HCT116 (cell line): Measurements from ENCODE around the gene GGA2. TPM values are rescaled to one million over a fixed set of nuclear protein-coding genes. Genes with fewer than 3 reads are reported as not detected.

Experiments used
- ATAC-seq: fragments of 200-7000 bp; cut with Tn5 transposase; 2 replicates; pipeline ENCODE4 v1.9.1; 2020; ENCODE audit warnings: mild to moderate bottlenecking, moderate library complexity
- BruUV-seq: library from RNA; stranded (reverse); fragments of 400-500 nt; replicated peaks from 2 replicates; lab custom pipeline; 2021; lab: Mats Ljungman, UMichigan
- CTCF ChIA-PET: fragments of 300-600 bp; sonication (Branson Sonifier 250); formaldehyde crosslinking; loops from one replicate; lab custom pipeline; 2021; ENCODE audit warnings: antibody characterized with exemption; lab: Charles Lee
- POLR2A ChIA-PET: fragments of 300-600, 350-600 bp; sonication (Branson Sonifier 250); formaldehyde crosslinking; loops from one replicate; lab custom pipeline; 2021; ENCODE audit warnings: antibody characterized with exemption; lab: Charles Lee
- RAD21 ChIA-PET, 2 experiments: fragments of 300-600 bp; sonication (Branson Sonifier 250); formaldehyde crosslinking; loops; one replicate each; lab custom pipeline; 2023; ENCODE audit warnings: low total read pairs in 2 of 2; ENCODE audit not compliant: uncharacterized antibody in 2 of 2, unreplicated experiment in 2 of 2, low non-redundant PET in 1 of 2; lab: Charles Lee
- DNase-seq: peaks from one replicate; pipeline ENCODE4 v3.0.0-alpha.2; 2010; ENCODE audit warnings: low read depth, low spot score
- H2AFZ ChIP-seq: fragments of 200-600 bp; shearing (Covaris generic), sonication (generic); 2 replicates; pipeline ENCODE4 v1.6.1; 2017; ENCODE audit warnings: low read depth, mixed run types, mixed read lengths, antibody characterized with exemption, low read length; ENCODE audit not compliant: poor library complexity, severe bottlenecking
- H3K27ac ChIP-seq: 2 replicates; pipeline ENCODE4 v1.5.1; 2012; ENCODE audit warnings: low read depth, low read length
- H3K27me3 ChIP-seq: fragments of 200-600 bp; sonication (generic); 2 replicates; pipeline ENCODE4 v1.6.1; 2016; ENCODE audit warnings: mixed run types, low read length, mixed read lengths; ENCODE audit not compliant: insufficient read depth
- H3K36me3 ChIP-seq, 2 experiments: fragments of 200-500 bp in 1 of 2; fragments of 200-600 bp in 1 of 2; sonication (Bioruptor generic) in 1 of 2; sonication (generic) in 1 of 2; 2 replicates each; pipeline versions ENCODE4 v1.5.1 to v1.6.1; 2014 to 2016; ENCODE audit warnings: low read length in 2 of 2, inconsistent platforms in 1 of 2, mixed read lengths in 1 of 2, mixed run types in 1 of 2; ENCODE audit not compliant: insufficient read depth in 2 of 2, control insufficient read depth in 1 of 2
- H3K4me1 ChIP-seq, 2 experiments: fragments of 200-600 bp in 1 of 2; sonication (generic) in 1 of 2; 2 replicates each; pipeline versions ENCODE4 v1.5.1 to v1.6.1; 2012 to 2017; ENCODE audit warnings: low read length in 2 of 2, inconsistent platforms in 1 of 2, mild to moderate bottlenecking in 1 of 2, mixed read lengths in 1 of 2, mixed run types in 1 of 2, moderate library complexity in 1 of 2; ENCODE audit not compliant: insufficient read depth in 2 of 2, control insufficient read depth in 1 of 2
- H3K4me2 ChIP-seq: fragments of 200-600 bp; sonication (generic); 2 replicates; pipeline ENCODE4 v1.6.1; 2017; ENCODE audit warnings: mixed run types, low read length, mixed read lengths
- H3K4me3 ChIP-seq, 2 experiments: fragments of 200-600 bp in 1 of 2; sonication (generic) in 1 of 2; replicated peaks in 1 of 2; 2 replicates each; pipeline ENCODE4 v1.5.1; 2011 to 2016; ENCODE audit warnings: low read length in 2 of 2, control low read depth in 1 of 2, low read depth in 1 of 2, mild to moderate bottlenecking in 1 of 2, mixed read lengths in 1 of 2, mixed run types in 1 of 2
- H3K79me2 ChIP-seq: fragments of 200-600 bp; sonication (generic); 2 replicates; pipeline ENCODE4 v1.6.1; 2017; ENCODE audit warnings: mild to moderate bottlenecking, mixed run types, low read length, moderate library complexity, mixed read lengths; ENCODE audit not compliant: insufficient read depth
- H3K9ac ChIP-seq: fragments of 200-600 bp; sonication (generic); 2 replicates; pipeline ENCODE4 v1.6.1; 2016; ENCODE audit warnings: low read length, mixed read lengths
- H3K9me2 ChIP-seq: fragments of 200-600 bp; sonication (generic), shearing (Covaris generic); 2 replicates; pipeline ENCODE4 v1.6.1; 2017; ENCODE audit warnings: mixed run types, mild to moderate bottlenecking, moderate library complexity; ENCODE audit not compliant: insufficient read depth
- H3K9me3 ChIP-seq, 2 experiments: fragments of 200-500 bp in 1 of 2; fragments of 200-600 bp in 1 of 2; sonication (Bioruptor generic) in 1 of 2; sonication (generic) in 1 of 2; 2 replicates each; pipeline ENCODE4 v1.6.1; 2014 to 2017; ENCODE audit warnings: low read length in 2 of 2, mixed read lengths in 2 of 2, inconsistent platforms in 1 of 2, low read depth in 1 of 2, mild to moderate bottlenecking in 1 of 2, mixed run types in 1 of 2, moderate library complexity in 1 of 2; ENCODE audit not compliant: control insufficient read depth in 1 of 2, insufficient read depth in 1 of 2
- H4K20me1 ChIP-seq: fragments of 200-600 bp; sonication (generic), shearing (Covaris generic); 2 replicates; pipeline ENCODE4 v1.6.1; 2017; ENCODE audit warnings: mixed run types, mild to moderate bottlenecking, moderate library complexity; ENCODE audit not compliant: insufficient read depth
- CEBPB ChIP-seq: IDR thresholded peaks from 2 replicates; pipeline ENCODE4 v1.6.1; 2012; ENCODE audit warnings: low read depth
- ELF1 ChIP-seq: IDR thresholded peaks from 2 replicates; pipeline ENCODE4 v1.6.1; 2012; ENCODE audit warnings: low read depth, borderline replicate concordance
- EZH2 ChIP-seq: fragments of 200-600 bp; sonication (generic); IDR thresholded peaks from 2 replicates; pipeline ENCODE4 v1.6.1; 2017; ENCODE audit warnings: antibody characterized with exemption, mixed run types
- EZH2phosphoT487 ChIP-seq: fragments of 200-600 bp; IDR thresholded peaks from 2 replicates; pipeline ENCODE4 v1.6.1; 2018; ENCODE audit warnings: antibody characterized with exemption, borderline replicate concordance
- FOSL1 ChIP-seq: IDR thresholded peaks from 2 replicates; pipeline ENCODE4 v1.6.1; 2012; ENCODE audit warnings: low read depth
- JUND ChIP-seq: IDR thresholded peaks from 2 replicates; pipeline ENCODE4 v1.6.1; 2012
- POLR2AphosphoS5 ChIP-seq: IDR thresholded peaks from 2 replicates; pipeline ENCODE4 v1.6.1; 2011; ENCODE audit warnings: mild to moderate bottlenecking, low read depth, low read length, moderate library complexity
- SIN3A ChIP-seq: IDR thresholded peaks from 2 replicates; pipeline ENCODE4 v1.6.1; 2012; ENCODE audit warnings: low read depth
- TCF7L2 ChIP-seq: IDR thresholded peaks from 2 replicates; pipeline ENCODE4 v1.7.0; 2011; ENCODE audit warnings: borderline replicate concordance, inconsistent platforms; ENCODE audit not compliant: insufficient read depth, insufficient read length; ENCODE audit errors: extremely low read depth
- YY1 ChIP-seq: IDR thresholded peaks from 2 replicates; pipeline ENCODE4 v1.6.1; 2011; ENCODE audit warnings: low read length, low read depth, moderate library complexity, mild to moderate bottlenecking; ENCODE audit not compliant: insufficient replicate concordance; ENCODE audit errors: extremely low read depth
- ZBTB33 ChIP-seq: IDR thresholded peaks from 2 replicates; pipeline ENCODE4 v1.6.1; 2011; ENCODE audit warnings: mild to moderate bottlenecking, low read length, moderate library complexity; ENCODE audit not compliant: insufficient replicate concordance; ENCODE audit errors: extremely low read depth
- ZFX ChIP-seq: fragments of 450-650 bp; IDR thresholded peaks from 2 replicates; pipeline ENCODE4 v1.6.1; 2017
- ZNF274 ChIP-seq: fragments of 200-500 bp; sonication (Bioruptor generic); IDR thresholded peaks from 2 replicates; pipeline ENCODE4 v1.6.1; 2014; ENCODE audit warnings: mild to moderate bottlenecking, low read depth, low read length, inconsistent platforms
- intact Hi-C: fragments of 100-400 bp; cut with micrococcal nuclease; formaldehyde crosslinking; loops from 2 replicates; pipeline ENCODE4 v1.10.0; 2022
- total RNA-seq: library from RNA; stranded (reverse); gene quantifications from one replicate; pipeline ENCODE4 v1.2.1, GENCODE V29; 2021; ENCODE audit not compliant: unreplicated experiment
- TF ChIP-seq, protein P1 (sequence below): IDR thresholded peaks from 2 replicates; pipeline ENCODE4 v1.6.1; 2012
- TF ChIP-seq, protein P2 (sequence below), 3 experiments: fragments of 200-600 bp in 1 of 3; sonication (generic) in 1 of 3; IDR thresholded peaks in 2 of 3; conservative IDR thresholded peaks in 1 of 3; 2 replicates each; pipeline ENCODE4 v1.5.1; 2012 to 2017; ENCODE audit warnings: low read depth in 2 of 3, low read length in 2 of 3, antibody characterized with exemption in 1 of 3, borderline replicate concordance in 1 of 3, control low read depth in 1 of 3, mild to moderate bottlenecking in 1 of 3, mixed read lengths in 1 of 3, mixed run types in 1 of 3, moderate library complexity in 1 of 3; ENCODE audit not compliant: insufficient read depth in 1 of 3

The GGA2 gene
- total RNA-seq, 1 experiment from 2014 or later: 68.3 TPM

DNA sequence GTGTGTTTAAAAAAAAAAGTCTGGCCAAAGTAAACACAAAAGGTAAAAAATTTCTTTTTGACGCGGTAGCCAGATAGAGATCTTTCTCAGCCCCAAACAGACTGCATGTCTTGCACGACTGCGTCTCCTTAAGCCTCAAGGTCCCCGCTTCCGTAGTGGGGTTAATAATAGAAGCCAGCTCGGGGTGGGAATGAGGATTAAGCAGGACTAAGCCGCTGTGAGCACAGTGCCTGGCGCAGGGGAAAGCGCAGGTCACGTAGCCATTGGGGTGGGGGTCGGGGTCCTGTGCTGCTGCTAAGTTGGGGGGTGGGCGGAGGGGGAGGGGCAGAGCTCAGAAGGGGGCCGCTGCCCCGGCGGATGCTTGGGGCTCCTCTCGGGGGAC, 521 bp downstream of the GGA2 start:
- Histone ChIP-seq H3K36me3 (no peaks in the 10 kb centered on the region; a peak in 1 of 4 replicates), H3K27ac (peak overlapping the region; percentile 76; the same call in 1 of the 2 replicates), H3K9me3 (no peaks in the 10 kb centered on the region), H3K4me3 (peak overlapping the region; percentile 64 to 78), H4K20me1 (peaks cover 18% of the 10 kb centered on the region; the same call in 1 of the 2 replicates), H3K4me2 (peak overlapping the region; percentile 78), H3K4me1 (peaks cover 12 to 44% of the 10 kb centered on the region in 2 experiments), H3K79me2 (peaks cover 51% of the 10 kb centered on the region), H2AFZ (no peak overlapping the region), H3K9ac (peak overlapping the region; percentile 80)
- RAD21 ChIA-PET: no interaction called here
- POLR2A ChIA-PET: no interaction called here
- peak; percentile 11 for ATAC-seq
- no TSS peak for BruUV-seq
- DNase-seq: no peak
- CTCF ChIA-PET: no interaction called here
- intact Hi-C loops: no loop called here
- TF ChIP-seq YY1 (no peak), FOSL1 (no peak), ZBTB33 (no peak), POLR2AphosphoS5 (no peak)
- TF ChIP-seq, all 23 proteins: peak for 0
- no peaks in the 10 kb centered on the region for H3K9me2 ChIP-seq
- H3K27me3 ChIP-seq: no peaks in the 10 kb centered on the region

- ChIA-PET CTCF (no interaction called here), POLR2A (no interaction called here)
- no peak for ATAC-seq
- H2AFZ ChIP-seq: no peak overlapping the region
- no peaks in the 10 kb centered on the region for H3K36me3 ChIP-seq
- DNase-seq: no peak
- H3K79me2 ChIP-seq: peaks cover 55% of the 10 kb centered on the region
- intact Hi-C loops: no loop called here
- H3K27ac ChIP-seq: no peak overlapping the region
- H3K4me1 ChIP-seq: peaks cover 16 to 47% of the 10 kb centered on the region in 2 experiments
- H3K4me3 ChIP-seq: peak overlapping the region; percentile 64 to 78
- no peaks in the 10 kb centered on the region for H3K9me2 ChIP-seq
- H3K9me3 ChIP-seq: no peaks in the 10 kb centered on the region
- H3K9ac ChIP-seq: peak overlapping the region; percentile 80
- no peaks in the 10 kb centered on the region for H3K27me3 ChIP-seq
- TF ChIP-seq TCF7L2 (no peak), FOSL1 (no peak), SIN3A (no peak), EZH2 (no peak), CEBPB (no peak), JUND (no peak), ZFX (no peak), ZNF274 (no peak), ELF1 (no peak), EZH2phosphoT487 (no peak)
- TF ChIP-seq, protein P1, sequence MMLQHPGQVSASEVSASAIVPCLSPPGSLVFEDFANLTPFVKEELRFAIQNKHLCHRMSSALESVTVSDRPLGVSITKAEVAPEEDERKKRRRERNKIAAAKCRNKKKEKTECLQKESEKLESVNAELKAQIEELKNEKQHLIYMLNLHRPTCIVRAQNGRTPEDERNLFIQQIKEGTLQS: no peak
- TF ChIP-seq, protein P2, sequence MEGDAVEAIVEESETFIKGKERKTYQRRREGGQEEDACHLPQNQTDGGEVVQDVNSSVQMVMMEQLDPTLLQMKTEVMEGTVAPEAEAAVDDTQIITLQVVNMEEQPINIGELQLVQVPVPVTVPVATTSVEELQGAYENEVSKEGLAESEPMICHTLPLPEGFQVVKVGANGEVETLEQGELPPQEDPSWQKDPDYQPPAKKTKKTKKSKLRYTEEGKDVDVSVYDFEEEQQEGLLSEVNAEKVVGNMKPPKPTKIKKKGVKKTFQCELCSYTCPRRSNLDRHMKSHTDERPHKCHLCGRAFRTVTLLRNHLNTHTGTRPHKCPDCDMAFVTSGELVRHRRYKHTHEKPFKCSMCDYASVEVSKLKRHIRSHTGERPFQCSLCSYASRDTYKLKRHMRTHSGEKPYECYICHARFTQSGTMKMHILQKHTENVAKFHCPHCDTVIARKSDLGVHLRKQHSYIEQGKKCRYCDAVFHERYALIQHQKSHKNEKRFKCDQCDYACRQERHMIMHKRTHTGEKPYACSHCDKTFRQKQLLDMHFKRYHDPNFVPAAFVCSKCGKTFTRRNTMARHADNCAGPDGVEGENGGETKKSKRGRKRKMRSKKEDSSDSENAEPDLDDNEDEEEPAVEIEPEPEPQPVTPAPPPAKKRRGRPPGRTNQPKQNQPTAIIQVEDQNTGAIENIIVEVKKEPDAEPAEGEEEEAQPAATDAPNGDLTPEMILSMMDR (IDR thresholded peaks at IDR 0.05 in 2 of 3, conservative IDR thresholded peaks at IDR 0.05 in 1 of 3; ENCODE audit: borderline replicate concordance in 1 of 3, insufficient read depth in 1 of 3, low read depth in 2 of 3, low read length in 2 of 3): no peak
- TF ChIP-seq, all 23 proteins: peak for 0
- BruUV-seq: TSS peak; percentile 63
- RAD21 ChIA-PET: no interaction called here
- H4K20me1 ChIP-seq: peaks cover 22% of the 10 kb centered on the region; the same call in 1 of the 2 replicates
- H3K4me2 ChIP-seq: peak overlapping the region; percentile 78
Observed at GRCh38 chr16:23509441-23509754, 896 bp downstream of the GGA2 start.
